Smooth muscle cell (in vitro differentiated cells): ENCODE measurements around the gene AP2A2. TPM values are rescaled to one million over a fixed set of nuclear protein-coding genes. Genes with fewer than 3 reads are reported as not detected.

Experiments used
- DNase-seq: peaks from one replicate; lab custom pipeline; 2025; ENCODE audit not compliant: unreplicated experiment; lab: John Stamatoyannopoulos, UW
- H2AFZ ChIP-seq: fragments of 200-600 bp; sonication (generic); 2 replicates; pipeline ENCODE4 v1.6.0; 2016; ENCODE audit warnings: antibody characterized with exemption, low read depth, mild to moderate bottlenecking
- H3F3A ChIP-seq: fragments of 200-600 bp; sonication (generic); 2 replicates; pipeline ENCODE4 v1.6.0; 2017; ENCODE audit warnings: antibody characterized with exemption, low read depth
- H3K27ac ChIP-seq: fragments of 200-600 bp; sonication (generic); 2 replicates; pipeline ENCODE4 v1.5.1; 2016; ENCODE audit warnings: low read depth, mild to moderate bottlenecking
- H3K27me3 ChIP-seq: fragments of 200-600 bp; sonication (generic); 2 replicates; pipeline ENCODE4 v1.6.1; 2016; ENCODE audit warnings: low read depth, mild to moderate bottlenecking
- H3K36me3 ChIP-seq: fragments of 200-600 bp; sonication (generic); 2 replicates; pipeline ENCODE4 v1.5.1; 2016; ENCODE audit warnings: low read depth
- H3K4me1 ChIP-seq: fragments of 200-600 bp; sonication (generic); 2 replicates; pipeline ENCODE4 v1.5.1; 2016; ENCODE audit warnings: low read depth
- H3K4me2 ChIP-seq: fragments of 200-600 bp; sonication (generic); 2 replicates; pipeline ENCODE4 v1.6.0; 2016; ENCODE audit warnings: mild to moderate bottlenecking
- H3K4me3 ChIP-seq: fragments of 200-600 bp; sonication (generic); 2 replicates; pipeline ENCODE4 v1.5.1; 2016; ENCODE audit warnings: mild to moderate bottlenecking
- H3K79me2 ChIP-seq: fragments of 200-600 bp; sonication (generic); 2 replicates; pipeline ENCODE4 v1.6.0; 2016; ENCODE audit warnings: low read depth, mild to moderate bottlenecking
- H3K9ac ChIP-seq: fragments of 200-600 bp; sonication (generic); 2 replicates; pipeline ENCODE4 v1.6.0; 2016; ENCODE audit warnings: low read depth
- H3K9me3 ChIP-seq: fragments of 200-600 bp; sonication (generic); replicated peaks from 2 replicates; pipeline ENCODE4 v1.5.1; 2016; ENCODE audit warnings: low read depth
- H4K20me1 ChIP-seq: fragments of 200-600 bp; sonication (generic); 2 replicates; pipeline ENCODE4 v1.6.0; 2016; ENCODE audit warnings: low read depth
- CTCF ChIP-seq: fragments of 200-600 bp; sonication (generic); IDR thresholded peaks from 2 replicates; pipeline ENCODE4 v1.5.1; 2017; ENCODE audit warnings: borderline replicate concordance, mild to moderate bottlenecking, antibody characterized with exemption; ENCODE audit not compliant: insufficient read depth, poor library complexity, severe bottlenecking
- WGBS: methylation state at CpG from one replicate; pipeline ENCODE4 v1.1.7; 2016; ENCODE audit warnings: low lambda C conversion rate; 5-methylcytosine and 5-hydroxymethylcytosine counted together
- polyA plus RNA-seq: library from polyadenylated mRNA; unstranded; fragments of >200 nt; fragmentation: Nextera tagmentation; extraction: Ambion mirVana; gene quantifications from 2 replicates; pipeline ENCODE4 v1.2.1, GENCODE V29; 2016
- total RNA-seq: library from RNA; depleted of rRNA; stranded (reverse); fragments of >200 nt; gene quantifications from 2 replicates; pipeline ENCODE4 v1.2.3, GENCODE V29; 2014

AP2A2 gene
- total and polyA plus RNA-seq, 2 experiments from 2014 or later, result 25.1 to 35.8 TPM

DNA sequence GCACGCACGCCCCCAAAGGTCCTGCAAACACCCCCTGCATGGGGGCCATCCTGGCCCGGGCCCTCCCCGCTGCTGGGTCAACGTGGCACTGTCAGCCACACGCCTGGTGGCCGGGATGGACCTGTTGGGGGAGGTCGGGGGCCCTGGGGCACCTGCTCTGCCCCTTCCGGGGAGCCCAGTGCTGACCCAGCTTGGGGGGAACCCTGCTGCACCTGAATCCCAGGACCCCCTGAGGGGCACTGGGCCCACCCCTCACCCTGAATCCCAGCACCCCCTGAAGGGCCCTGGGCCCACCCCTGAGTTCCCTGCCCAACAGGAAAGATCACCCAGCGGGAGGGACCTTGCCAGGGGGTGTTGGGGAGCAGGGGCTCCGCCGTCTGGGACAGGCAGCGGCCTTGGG is 111.3 kb downstream of the AP2A2 start:
- Histone ChIP-seq H3K4me2 (no peak overlapping the region), H3K36me3 (no peaks in the 10 kb centered on the region), H3K4me3 (no peak overlapping the region), H3K9ac (no peak overlapping the region), H2AFZ (no peak overlapping the region), H3K4me1 (no peaks in the 10 kb centered on the region), H3K9me3 (no peaks in the 10 kb centered on the region), H3K27me3 (no peaks in the 10 kb centered on the region), H3K79me2 (no peaks in the 10 kb centered on the region), H3F3A (no peaks in the 10 kb centered on the region), H3K27ac (no peak overlapping the region), H4K20me1 (no peaks in the 10 kb centered on the region)
- no peak for TF ChIP-seq CTCF
- WGBS, result 95% methylated on average over 9 of the region's 13 CpGs
- no peak for DNase-seq

DNA sequence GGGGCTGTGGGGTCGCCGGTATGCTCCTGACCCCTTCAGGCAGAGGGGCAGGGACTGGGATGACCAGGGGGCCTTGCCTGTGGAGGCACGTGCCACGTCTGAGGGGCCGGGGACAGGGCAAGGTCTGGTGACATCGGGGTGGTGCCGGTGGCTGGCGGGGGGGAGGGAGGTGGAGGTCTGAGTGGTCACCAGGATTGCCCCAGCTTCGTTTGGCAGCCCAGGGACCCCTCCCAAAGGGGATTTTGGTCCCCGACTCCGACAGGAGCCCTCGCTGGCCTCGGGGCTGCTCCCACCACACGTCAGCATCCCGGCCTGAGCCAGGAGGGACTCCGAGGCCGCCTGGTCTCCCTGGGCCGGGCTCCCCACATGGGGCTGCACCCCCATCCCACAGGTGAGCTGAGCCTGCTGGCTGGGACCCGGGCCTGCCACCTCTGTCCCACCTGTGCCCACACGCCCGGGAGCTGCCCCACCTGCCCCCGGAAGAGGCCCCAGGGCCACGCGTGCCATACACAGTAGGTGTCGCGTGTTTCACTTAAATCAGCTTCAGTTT is 111.9 kb downstream of the AP2A2 start:
- no peak for DNase-seq
- Histone ChIP-seq H3K27me3 (no peaks in the 10 kb centered on the region), H3K9ac (no peak overlapping the region), H3K27ac (no peak overlapping the region), H2AFZ (no peak overlapping the region), H3K36me3 (no peaks in the 10 kb centered on the region), H3F3A (no peaks in the 10 kb centered on the region), H4K20me1 (no peaks in the 10 kb centered on the region), H3K4me1 (no peaks in the 10 kb centered on the region), H3K79me2 (no peaks in the 10 kb centered on the region), H3K4me2 (no peak overlapping the region), H3K9me3 (no peaks in the 10 kb centered on the region), H3K4me3 (no peak overlapping the region)
- WGBS, result 94% methylated on average over 22 of the region's 26 CpGs
- no peak for TF ChIP-seq CTCF

- Histone ChIP-seq H3K9me3 (no peaks in the 10 kb centered on the region), H3K9ac (no peak overlapping the region), H3K27ac (no peak overlapping the region), H3K27me3 (no peaks in the 10 kb centered on the region), H3K4me3 (no peak overlapping the region), H3K79me2 (no peaks in the 10 kb centered on the region), H3K4me2 (no peak overlapping the region), H4K20me1 (no peaks in the 10 kb centered on the region), H3K36me3 (no peaks in the 10 kb centered on the region), H3F3A (no peaks in the 10 kb centered on the region), H2AFZ (no peak overlapping the region), H3K4me1 (no peaks in the 10 kb centered on the region)
- 90% methylated on average over 10 of the region's 10 CpGs for WGBS
- no peak for DNase-seq
- TF ChIP-seq CTCF, result no peak
Measured at GRCh38 chr11:1038361-1038760, 112.7 kb downstream of the AP2A2 start.

DNA sequence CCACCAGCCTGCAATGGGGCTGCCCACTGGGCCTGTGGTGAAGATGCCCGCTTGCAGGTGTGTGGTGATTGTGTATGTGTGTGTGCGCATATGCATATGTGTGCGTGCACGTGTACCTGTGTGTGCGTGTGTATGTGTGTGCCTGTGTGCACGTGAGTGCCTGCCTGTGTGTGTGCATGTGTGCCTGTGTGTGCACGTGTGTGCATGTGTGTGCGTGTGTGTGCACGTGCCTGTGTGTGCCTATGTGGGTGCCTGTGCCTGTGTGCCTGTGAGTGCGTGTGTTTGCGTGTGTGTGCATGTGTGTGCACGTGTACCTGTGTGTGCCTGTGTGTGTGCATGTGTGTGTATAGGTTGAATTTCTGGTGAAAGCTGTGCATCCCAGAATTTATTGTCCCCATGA is 113.3 kb downstream of the AP2A2 start:
- no peaks in the 10 kb centered on the region for H3F3A ChIP-seq
- H3K9me3 ChIP-seq, result no peaks in the 10 kb centered on the region
- H4K20me1 ChIP-seq, result no peaks in the 10 kb centered on the region
- H3K4me3 ChIP-seq, result no peak overlapping the region
- H2AFZ ChIP-seq, result no peak overlapping the region
- H3K27ac ChIP-seq, result no peak overlapping the region
- TF ChIP-seq CTCF, result no peak
- no peak for DNase-seq
- no peaks in the 10 kb centered on the region for H3K4me1 ChIP-seq
- no peaks in the 10 kb centered on the region for H3K36me3 ChIP-seq
- no peak overlapping the region for H3K9ac ChIP-seq
- H3K4me2 ChIP-seq, result no peak overlapping the region
- no peaks in the 10 kb centered on the region for H3K79me2 ChIP-seq
- WGBS, result 97% methylated on average over 12 of the region's 12 CpGs
- peaks cover 1% of the 10 kb centered on the region for H3K27me3 ChIP-seq
